HFF-Myc (cell line): Measurements from ENCODE around the gene KRTAP9-2.
"Not testable (repeated sequence)": the region's sequence is repeated elsewhere in the genome, so short reads cannot be mapped to it uniquely, and the experiment has no call there.

Source experiments
- DNase-seq: peaks from one replicate; pipeline ENCODE4 v3.0.0-alpha.2; 2011; ENCODE audit warnings: low read depth; ENCODE audit errors: extremely low read depth
- H3K4me3 ChIP-seq: replicated peaks from 2 replicates; pipeline ENCODE4 v1.5.1; 2011; ENCODE audit warnings: low read depth, mild to moderate bottlenecking, control low read depth, low read length
- TF ChIP-seq, protein P1 (sequence below): IDR thresholded peaks from 2 replicates; pipeline ENCODE4 v1.5.1; 2012; ENCODE audit warnings: mild to moderate bottlenecking, low read depth, low read length, control low read depth; ENCODE audit errors: missing control alignments

The KRTAP9-2 gene

DNA sequence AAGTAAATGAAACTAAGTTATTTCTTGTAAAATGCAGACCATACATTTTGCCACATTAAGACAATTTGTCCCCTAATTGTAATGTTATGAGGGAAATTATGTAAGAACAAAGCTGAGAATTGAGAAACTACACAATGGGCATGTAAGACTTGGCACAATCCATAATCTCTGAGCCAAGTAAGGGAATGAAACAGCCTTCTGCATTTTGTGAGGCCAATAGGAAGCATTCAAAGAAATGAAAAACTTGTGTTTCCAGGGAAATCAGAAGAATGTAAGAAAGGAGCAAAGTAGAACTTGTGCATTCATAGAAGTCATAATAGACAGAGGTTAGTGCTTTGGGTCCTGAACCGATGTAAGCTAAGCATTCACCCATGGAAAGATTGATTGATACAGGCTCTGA is 24.8 kb downstream of the KRTAP9-2 start:
- TF ChIP-seq, protein P1, sequence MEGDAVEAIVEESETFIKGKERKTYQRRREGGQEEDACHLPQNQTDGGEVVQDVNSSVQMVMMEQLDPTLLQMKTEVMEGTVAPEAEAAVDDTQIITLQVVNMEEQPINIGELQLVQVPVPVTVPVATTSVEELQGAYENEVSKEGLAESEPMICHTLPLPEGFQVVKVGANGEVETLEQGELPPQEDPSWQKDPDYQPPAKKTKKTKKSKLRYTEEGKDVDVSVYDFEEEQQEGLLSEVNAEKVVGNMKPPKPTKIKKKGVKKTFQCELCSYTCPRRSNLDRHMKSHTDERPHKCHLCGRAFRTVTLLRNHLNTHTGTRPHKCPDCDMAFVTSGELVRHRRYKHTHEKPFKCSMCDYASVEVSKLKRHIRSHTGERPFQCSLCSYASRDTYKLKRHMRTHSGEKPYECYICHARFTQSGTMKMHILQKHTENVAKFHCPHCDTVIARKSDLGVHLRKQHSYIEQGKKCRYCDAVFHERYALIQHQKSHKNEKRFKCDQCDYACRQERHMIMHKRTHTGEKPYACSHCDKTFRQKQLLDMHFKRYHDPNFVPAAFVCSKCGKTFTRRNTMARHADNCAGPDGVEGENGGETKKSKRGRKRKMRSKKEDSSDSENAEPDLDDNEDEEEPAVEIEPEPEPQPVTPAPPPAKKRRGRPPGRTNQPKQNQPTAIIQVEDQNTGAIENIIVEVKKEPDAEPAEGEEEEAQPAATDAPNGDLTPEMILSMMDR, result no peak
- DNase-seq, result no peak
- H3K4me3 ChIP-seq, result no peak overlapping the region

DNA sequence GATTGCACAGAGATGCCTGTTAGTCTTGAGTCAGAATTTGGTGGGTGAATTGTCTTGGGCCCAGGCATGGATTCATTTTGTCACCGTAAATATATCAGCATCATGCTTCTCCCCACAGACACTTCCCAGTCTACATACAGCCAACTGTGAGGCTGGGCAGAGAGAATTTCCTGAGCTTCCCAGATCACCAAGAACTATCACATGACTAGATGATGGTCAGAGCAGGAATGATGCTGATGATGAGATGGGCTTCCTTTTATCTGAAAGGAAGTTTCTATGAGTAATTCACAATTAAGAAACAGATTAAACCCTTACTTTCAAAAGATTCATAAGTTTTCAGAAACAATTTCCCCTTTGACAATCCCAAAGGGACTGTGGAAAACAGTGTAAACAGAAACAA is 28.4 kb downstream of the KRTAP9-2 start:
- TF ChIP-seq, protein P1, result no peak

DNA sequence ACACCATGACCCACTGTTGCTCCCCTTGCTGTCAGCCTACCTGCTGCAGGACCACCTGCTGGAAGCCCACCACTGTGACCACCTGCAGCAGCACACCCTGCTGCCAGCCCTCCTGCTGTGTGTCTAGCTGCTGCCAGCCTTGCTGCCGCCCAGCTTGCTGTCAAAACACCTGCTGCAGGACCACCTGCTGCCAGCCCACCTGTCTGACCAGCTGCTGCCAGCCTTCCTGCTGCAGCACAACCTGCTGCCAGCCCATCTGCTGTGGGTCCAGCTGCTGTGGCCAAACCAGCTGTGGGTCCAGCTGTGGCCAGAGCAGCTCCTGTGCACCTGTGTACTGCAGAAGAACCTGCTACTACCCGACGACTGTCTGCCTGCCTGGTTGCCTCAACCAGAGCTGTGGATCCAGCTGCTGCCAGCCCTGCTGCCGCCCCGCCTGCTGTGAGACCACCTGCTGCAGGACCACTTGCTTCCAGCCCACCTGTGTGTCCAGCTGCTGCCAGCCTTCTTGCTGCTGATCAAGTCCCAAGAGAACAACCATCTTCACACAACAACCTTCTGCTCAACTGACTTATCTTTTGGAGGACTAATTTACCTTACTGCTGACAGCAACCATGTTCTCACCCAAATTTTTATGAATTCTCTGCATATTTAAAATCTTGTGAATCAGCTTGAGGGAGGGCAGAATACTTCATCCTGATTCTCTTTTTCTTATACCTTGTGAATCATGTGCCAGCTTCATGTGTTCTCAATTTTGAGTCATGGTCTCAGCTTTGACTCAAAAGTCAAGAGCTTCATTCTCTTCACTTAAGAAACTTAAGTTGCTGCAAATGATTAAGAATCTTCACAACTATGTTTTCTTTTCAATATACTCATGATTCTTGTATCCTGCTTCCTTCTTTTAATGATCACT is 29.2 kb downstream of the KRTAP9-2 start, which contains the start of gene KRTAP9-9:
TSS of gene KRTAP9-9 (plus strand) at position 4 of the 910 bp plus-strand sequence.
- H3K4me3 ChIP-seq, DNase-seq: not testable (repeated sequence)

More for the DNA sequence above, 28.4 kb downstream of the KRTAP9-2 start:
- no peak for DNase-seq
- H3K4me3 ChIP-seq, result no peak overlapping the region

DNA sequence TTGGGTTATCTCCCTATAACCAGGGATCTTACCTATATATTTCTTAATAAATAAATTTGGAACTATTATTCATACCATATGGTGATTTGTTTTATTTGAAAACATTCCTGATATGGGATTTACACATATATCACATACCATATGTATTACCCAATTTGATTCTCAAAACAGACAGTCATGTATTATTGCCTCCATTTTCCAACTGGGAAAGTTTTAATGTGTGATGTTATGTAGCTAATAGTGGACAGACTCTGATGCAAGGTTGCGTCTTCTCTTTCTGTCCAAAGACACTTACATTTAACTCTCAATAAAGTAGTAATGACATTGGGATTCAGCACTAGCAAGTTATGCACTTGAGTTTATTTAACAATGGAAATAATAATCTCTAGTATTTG is 29.8 kb downstream of the KRTAP9-2 start:
- DNase-seq, result no peak
- no peak overlapping the region for H3K4me3 ChIP-seq

DNA sequence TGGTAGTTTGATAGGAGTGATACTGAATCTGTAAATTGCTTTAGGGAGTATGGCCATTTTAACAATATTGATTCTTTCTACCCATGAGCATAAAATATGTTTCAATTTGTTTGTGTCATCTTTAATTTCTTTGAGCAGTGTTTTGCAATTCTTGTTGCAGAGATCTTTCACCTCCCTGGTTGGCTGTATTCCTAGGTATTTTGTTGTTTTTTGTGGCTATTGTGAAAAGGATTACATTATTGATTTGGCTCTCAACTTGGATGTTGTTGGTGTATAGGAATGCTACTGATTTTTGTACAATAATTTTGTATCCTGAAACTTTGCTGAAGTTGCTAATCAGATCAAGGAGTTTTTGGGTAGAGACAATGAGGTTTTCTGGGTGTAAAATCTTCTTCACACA is 32.0 kb downstream of the KRTAP9-2 start:
- no peak overlapping the region for H3K4me3 ChIP-seq
- TF ChIP-seq, protein P1, result no peak

More for the DNA sequence above, 29.8 kb downstream of the KRTAP9-2 start:
- TF ChIP-seq, protein P1, result no peak

DNA sequence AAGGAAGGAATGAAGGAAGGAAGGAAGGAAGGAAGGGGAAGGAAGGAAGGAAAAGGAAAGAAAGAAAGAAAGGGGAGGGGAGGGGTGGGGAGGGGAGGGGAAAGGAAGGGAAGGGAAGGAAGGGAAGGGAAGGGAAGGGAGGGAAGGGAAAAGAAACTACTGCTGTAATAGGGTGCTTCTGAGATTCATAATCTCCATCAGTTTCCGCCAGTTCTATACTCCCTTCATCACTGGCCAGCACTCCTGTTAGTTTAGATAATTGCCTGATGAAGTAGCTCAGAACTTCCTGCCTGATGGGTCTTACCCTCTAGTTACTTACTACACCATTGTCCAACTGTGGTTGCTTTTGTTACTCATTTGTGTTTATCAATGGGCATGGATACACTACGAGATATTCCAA is 36.8 kb downstream of the KRTAP9-2 start:
- TF ChIP-seq, protein P1, result no peak
- no peak for DNase-seq
- no peak overlapping the region for H3K4me3 ChIP-seq

More for the DNA sequence above, 32.0 kb downstream of the KRTAP9-2 start:
- DNase-seq, result no peak

DNA sequence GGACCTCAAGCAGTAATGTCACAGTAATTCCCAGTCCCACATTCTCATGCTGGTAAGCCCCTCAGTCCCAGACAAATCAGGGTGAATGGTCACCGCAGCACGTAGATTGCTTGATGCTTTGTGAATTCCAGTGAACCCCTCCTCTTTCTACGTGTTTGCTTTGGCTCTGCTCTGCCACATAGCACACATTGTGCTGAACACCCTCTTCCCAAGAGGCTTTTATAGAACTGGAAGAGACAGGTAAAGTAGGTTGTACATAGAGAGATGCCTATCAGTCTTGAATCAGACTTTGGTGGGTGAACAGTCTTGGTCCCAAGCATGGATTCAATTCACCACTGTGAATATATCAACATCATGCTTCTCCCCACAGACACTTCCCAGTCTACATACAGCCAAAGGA is 38.2 kb downstream of the KRTAP9-2 start:
- TF ChIP-seq, protein P1, result no peak

More for the DNA sequence above, 38.2 kb downstream of the KRTAP9-2 start:
- no peak overlapping the region for H3K4me3 ChIP-seq
- no peak for DNase-seq
